GM18519 (cell line): ENCODE measurements around the gene NEMF.
"Not testable (repeated sequence)": the region's sequence is repeated elsewhere in the genome, so short reads cannot be mapped to it uniquely, and the experiment has no call there.

Experiments
- ATAC-seq: cut with Tn5 transposase; IDR thresholded peaks from one replicate; pipeline ENCODE4 v1.9.1; 2021; ENCODE audit warnings: mild to moderate bottlenecking, moderate library complexity; ENCODE audit not compliant: unreplicated experiment, low FRiP score

NEMF gene

GRCh38 chr14:49766839-49767238 is 85.7 kb downstream of the NEMF start:
- ATAC-seq: no peak

GRCh38 chr14:49761839-49762551 is 90.6 kb downstream of the NEMF start:
- ATAC-seq: no peak

- ATAC-seq: no peak
Measured at GRCh38 chr14:49755378-49755777, 97.2 kb downstream of the NEMF start.

GRCh38 chr14:49754570-49755097 is 98.0 kb downstream of the NEMF start:
- ATAC-seq: no peak

- ATAC-seq: not testable (repeated sequence)
Measured at GRCh38 chr14:49746476-49746875, 106.1 kb downstream of the NEMF start.

- no peak for ATAC-seq
Measured at GRCh38 chr14:49745191-49745590, 107.4 kb downstream of the NEMF start.

GRCh38 chr14:49735669-49736068 is 116.9 kb downstream of the NEMF start:
- ATAC-seq: not testable (repeated sequence)

GRCh38 chr14:49733836-49734235 is 118.8 kb downstream of the NEMF start:
- no peak for ATAC-seq

GRCh38 chr14:49732896-49733295 is 119.7 kb downstream of the NEMF start:
- ATAC-seq: no peak
